ENCODE data around the gene SMIM24.
"Not testable (repeated sequence)": the region's sequence is repeated elsewhere in the genome, so short reads cannot be mapped to it uniquely, and the experiment has no call there.

SMIM24 gene

DNA sequence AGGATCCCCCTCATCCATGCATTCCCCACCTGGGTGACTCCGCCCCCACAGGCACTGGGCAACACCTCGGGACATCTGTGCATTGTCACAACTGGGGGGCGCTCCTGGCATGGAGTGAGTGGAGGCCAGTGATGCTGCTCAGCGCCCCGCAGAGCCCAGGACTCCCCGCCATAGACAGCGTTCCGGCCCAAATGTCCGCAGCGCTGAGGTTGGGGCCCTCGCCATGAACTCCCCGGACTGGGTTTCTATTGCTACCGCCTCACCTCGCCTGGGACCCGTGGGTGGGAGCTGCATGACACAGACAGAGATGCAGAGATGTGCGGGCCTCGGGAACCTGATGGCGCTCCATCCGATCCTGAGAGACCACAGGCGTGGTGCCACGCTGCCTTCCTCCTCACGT is 30.4 kb upstream of the SMIM24 start:
- Histone ChIP-seq H4K20me1 (ENCODE audit: insufficient read depth, low read length) (peaks cover 81% of the 10 kb centered on the region), H3K36me3 (ENCODE audit: insufficient read depth, low read length) (peaks cover 70% of the 10 kb centered on the region), H3K27me3 (ENCODE audit: insufficient read depth, low read length, poor library complexity) (no peaks in the 10 kb centered on the region), H3K4me3 (ENCODE audit: low read depth in 1 of 2, low read length in 2 of 2) (no peak overlapping the region), H3K79me2 (ENCODE audit: insufficient read depth, low read length) (peaks cover 96% of the 10 kb centered on the region), H3K4me1 (ENCODE audit: insufficient read depth, low read length) (peaks cover 30% of the 10 kb centered on the region), H2AFZ (ENCODE audit: low read depth, low read length) (no peak overlapping the region), H3K27ac (ENCODE audit: low read length) (no peak overlapping the region), H3K4me2 (ENCODE audit: insufficient read depth, low read length) (no peak overlapping the region), H3K9me3 (ENCODE audit: insufficient read depth, low read length, severe bottlenecking) (no peaks in the 10 kb centered on the region), H3K9ac (ENCODE audit: low read depth, low read length) (peak overlapping the region; percentile 6; the same call in 1 of the 2 replicates)
- ATAC-seq (ENCODE audit: insufficient read depth, low read depth), result no peak
- no peak for DNase-seq
- TF ChIP-seq, protein P1, sequence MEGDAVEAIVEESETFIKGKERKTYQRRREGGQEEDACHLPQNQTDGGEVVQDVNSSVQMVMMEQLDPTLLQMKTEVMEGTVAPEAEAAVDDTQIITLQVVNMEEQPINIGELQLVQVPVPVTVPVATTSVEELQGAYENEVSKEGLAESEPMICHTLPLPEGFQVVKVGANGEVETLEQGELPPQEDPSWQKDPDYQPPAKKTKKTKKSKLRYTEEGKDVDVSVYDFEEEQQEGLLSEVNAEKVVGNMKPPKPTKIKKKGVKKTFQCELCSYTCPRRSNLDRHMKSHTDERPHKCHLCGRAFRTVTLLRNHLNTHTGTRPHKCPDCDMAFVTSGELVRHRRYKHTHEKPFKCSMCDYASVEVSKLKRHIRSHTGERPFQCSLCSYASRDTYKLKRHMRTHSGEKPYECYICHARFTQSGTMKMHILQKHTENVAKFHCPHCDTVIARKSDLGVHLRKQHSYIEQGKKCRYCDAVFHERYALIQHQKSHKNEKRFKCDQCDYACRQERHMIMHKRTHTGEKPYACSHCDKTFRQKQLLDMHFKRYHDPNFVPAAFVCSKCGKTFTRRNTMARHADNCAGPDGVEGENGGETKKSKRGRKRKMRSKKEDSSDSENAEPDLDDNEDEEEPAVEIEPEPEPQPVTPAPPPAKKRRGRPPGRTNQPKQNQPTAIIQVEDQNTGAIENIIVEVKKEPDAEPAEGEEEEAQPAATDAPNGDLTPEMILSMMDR (IDR thresholded peaks at IDR 0.05; ENCODE audit: borderline replicate concordance, extremely low read depth, low read length, poor library complexity, severe bottlenecking), result no peak
- no peak for TF ChIP-seq EZH2 (IDR thresholded peaks at IDR 0.05; ENCODE audit: borderline replicate concordance, low read depth, low read length, severe bottlenecking)

GRCh38 chr19:3509566-3509989 is 29.3 kb upstream of the SMIM24 start:
- H3K79me2 ChIP-seq (ENCODE audit: insufficient read depth, low read length), result peaks cover 89% of the 10 kb centered on the region
- peaks cover 42% of the 10 kb centered on the region for H3K4me1 ChIP-seq (ENCODE audit: insufficient read depth, low read length)

DNA sequence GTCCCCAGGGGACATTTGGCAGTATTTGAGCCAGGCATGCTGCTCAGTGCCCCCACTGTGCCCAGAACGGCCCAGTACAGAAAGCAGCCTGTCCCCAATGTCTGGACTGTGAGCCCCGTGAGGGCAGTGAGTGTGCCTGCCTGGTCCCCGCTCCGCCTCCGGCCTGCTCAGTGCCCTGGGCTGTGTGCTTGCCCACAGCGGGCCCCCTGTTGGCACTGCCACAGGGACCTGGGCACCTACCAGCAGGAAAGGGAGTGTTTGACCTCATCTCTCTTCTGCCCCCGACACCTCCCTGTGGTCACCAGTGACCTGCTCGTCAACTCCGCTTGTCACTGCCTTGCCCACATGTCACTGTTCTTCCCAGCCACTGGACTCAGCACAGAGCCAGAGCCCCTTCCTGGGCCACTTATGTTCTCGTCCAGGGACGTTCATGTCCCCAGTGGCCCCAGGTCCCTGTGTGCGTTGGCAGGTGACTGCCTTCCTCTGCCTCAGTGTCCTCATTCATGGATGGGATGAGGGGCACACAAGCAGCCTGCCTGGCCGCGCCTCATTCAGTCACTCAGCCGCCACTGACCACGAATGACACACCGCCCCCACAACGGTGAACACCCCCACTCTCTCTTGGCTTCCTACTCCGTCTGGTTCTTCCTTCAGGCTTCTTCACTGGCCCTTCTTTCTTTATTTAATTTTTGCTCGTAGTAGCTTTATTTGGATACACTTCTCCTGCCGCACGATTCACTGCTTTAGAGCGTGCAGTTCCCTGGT is 28.6 kb upstream of the SMIM24 start:
- no peak overlapping the region for H2AFZ ChIP-seq (ENCODE audit: low read depth, low read length)

More at GRCh38 chr19:3509566-3509989, 29.3 kb upstream of the SMIM24 start:
- ATAC-seq (ENCODE audit: insufficient read depth, low read depth) (no peak), DNase-seq (no peak)
- peaks cover 62% of the 10 kb centered on the region for H3K36me3 ChIP-seq (ENCODE audit: insufficient read depth, low read length)
- H3K4me2 ChIP-seq (ENCODE audit: insufficient read depth, low read length), result no peak overlapping the region
- H3K9ac ChIP-seq (ENCODE audit: low read depth, low read length), result no peak overlapping the region
- H3K9me3 ChIP-seq (ENCODE audit: insufficient read depth, low read length, severe bottlenecking), result no peaks in the 10 kb centered on the region
- no peak overlapping the region for H3K4me3 ChIP-seq (ENCODE audit: low read depth in 1 of 2, low read length in 2 of 2)
- H2AFZ ChIP-seq (ENCODE audit: low read depth, low read length), result no peak overlapping the region
- H3K27me3 ChIP-seq (ENCODE audit: insufficient read depth, low read length, poor library complexity), result no peaks in the 10 kb centered on the region
- no peak for TF ChIP-seq EZH2 (IDR thresholded peaks at IDR 0.05; ENCODE audit: borderline replicate concordance, low read depth, low read length, severe bottlenecking)
- TF ChIP-seq, protein P1 (IDR thresholded peaks at IDR 0.05; ENCODE audit: borderline replicate concordance, extremely low read depth, low read length, poor library complexity, severe bottlenecking), result no peak
- H4K20me1 ChIP-seq (ENCODE audit: insufficient read depth, low read length), result peaks cover 72% of the 10 kb centered on the region
- H3K27ac ChIP-seq (ENCODE audit: low read length), result no peak overlapping the region

GRCh38 chr19:3508121-3508661 is 27.9 kb upstream of the SMIM24 start:
- H3K4me1 ChIP-seq (ENCODE audit: insufficient read depth, low read length), result peaks cover 41% of the 10 kb centered on the region
- H3K9ac ChIP-seq (ENCODE audit: low read depth, low read length); H3K9me3 ChIP-seq (ENCODE audit: insufficient read depth, low read length, severe bottlenecking); H2AFZ ChIP-seq (ENCODE audit: low read depth, low read length); DNase-seq; H3K4me3 ChIP-seq (ENCODE audit: low read depth in 1 of 2, low read length in 2 of 2); H3K27me3 ChIP-seq (ENCODE audit: insufficient read depth, low read length, poor library complexity); H3K27ac ChIP-seq (ENCODE audit: low read length); ATAC-seq (ENCODE audit: insufficient read depth, low read depth): not testable (repeated sequence)
- peaks cover 75% of the 10 kb centered on the region for H3K79me2 ChIP-seq (ENCODE audit: insufficient read depth, low read length)
- peaks cover 54% of the 10 kb centered on the region for H3K36me3 ChIP-seq (ENCODE audit: insufficient read depth, low read length)
- peak overlapping the region; percentile 90; the same call in 1 of the 2 replicates for H3K4me2 ChIP-seq (ENCODE audit: insufficient read depth, low read length)
- H4K20me1 ChIP-seq (ENCODE audit: insufficient read depth, low read length), result peaks cover 59% of the 10 kb centered on the region

More for the DNA sequence above, 28.6 kb upstream of the SMIM24 start:
- peaks cover 83% of the 10 kb centered on the region for H3K79me2 ChIP-seq (ENCODE audit: insufficient read depth, low read length)
- TF ChIP-seq EZH2 (IDR thresholded peaks at IDR 0.05; ENCODE audit: borderline replicate concordance, low read depth, low read length, severe bottlenecking), result no peak
- TF ChIP-seq, protein P1 (IDR thresholded peaks at IDR 0.05; ENCODE audit: borderline replicate concordance, extremely low read depth, low read length, poor library complexity, severe bottlenecking), result no peak
- H3K4me1 ChIP-seq (ENCODE audit: insufficient read depth, low read length), result peaks cover 42% of the 10 kb centered on the region
- no peaks in the 10 kb centered on the region for H3K9me3 ChIP-seq (ENCODE audit: insufficient read depth, low read length, severe bottlenecking)
- peak overlapping the region; percentile 90 for H3K4me2 ChIP-seq (ENCODE audit: insufficient read depth, low read length)
- ATAC-seq (ENCODE audit: insufficient read depth, low read depth) (no peak), DNase-seq (no peak)
- H3K36me3 ChIP-seq (ENCODE audit: insufficient read depth, low read length), result peaks cover 62% of the 10 kb centered on the region
- no peak overlapping the region for H3K27ac ChIP-seq (ENCODE audit: low read length)
- H3K4me3 ChIP-seq (ENCODE audit: low read depth in 1 of 2, low read length in 2 of 2), result no peak overlapping the region
- no peak overlapping the region for H3K9ac ChIP-seq (ENCODE audit: low read depth, low read length)
- H3K27me3 ChIP-seq (ENCODE audit: insufficient read depth, low read length, poor library complexity), result no peaks in the 10 kb centered on the region
- H4K20me1 ChIP-seq (ENCODE audit: insufficient read depth, low read length), result peaks cover 66% of the 10 kb centered on the region
